Gastrocnemius medialis (tissue), 4 donors: ENCODE data around the gene MOXD1.

Experiments used
- CTCF ChIP-seq, 5 experiments: fragments of 450-650 bp in 3 of 5; fragments of 200-600 bp in 2 of 5; sonication (generic) in 2 of 5; IDR thresholded peaks in 4 of 5; conservative IDR thresholded peaks in 1 of 5; 1 replicate in 4 of 5; 2 replicates in 1 of 5; pipeline ENCODE4 v1.5.1; 2016 to 2019; ENCODE audit warnings: antibody characterized with exemption in 5 of 5, mild to moderate bottlenecking in 3 of 5, moderate library complexity in 3 of 5
- POLR2A ChIP-seq, 2 donors: fragments of 450-650 bp; IDR thresholded peaks; one replicate each; pipeline ENCODE4 v1.6.1; 2017; ENCODE audit warnings: antibody characterized with exemption in 2 of 2, mild to moderate bottlenecking in 2 of 2, moderate library complexity in 2 of 2

DNA sequence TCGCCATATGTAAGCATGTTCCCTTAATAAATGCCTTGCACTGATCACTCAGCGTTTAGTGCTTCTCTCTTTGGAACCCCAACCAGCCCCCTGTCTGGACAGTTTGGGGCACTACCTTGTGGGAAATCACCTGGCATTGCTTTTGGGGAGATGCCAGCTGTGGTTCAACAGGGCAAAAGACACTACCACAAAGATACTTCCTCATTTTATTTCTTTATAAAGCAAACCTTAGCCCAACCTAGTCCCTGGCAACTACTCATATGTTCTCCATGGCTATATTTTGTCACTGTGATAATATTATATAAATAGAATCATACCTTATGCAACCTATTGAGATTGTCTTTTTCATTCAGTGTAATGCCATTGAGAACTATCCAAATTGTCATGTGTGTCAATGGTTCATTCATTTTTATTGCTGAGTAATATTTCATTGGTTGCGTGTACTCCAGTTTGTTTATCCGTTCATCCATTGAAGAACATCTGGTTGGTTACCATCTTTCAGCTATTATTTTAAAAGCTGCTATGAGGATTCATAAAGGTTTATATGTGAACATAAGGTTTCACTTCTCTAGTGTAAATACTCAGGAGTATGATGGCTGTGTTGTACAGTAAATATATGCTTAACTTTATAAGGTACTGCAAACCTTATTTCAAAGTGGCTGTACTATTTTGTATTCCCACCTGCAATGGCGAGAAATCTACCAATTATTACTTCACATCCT, 114.8 kb downstream of the MOXD1 start:
- no peak for TF ChIP-seq CTCF (IDR thresholded peaks at IDR 0.05 in 4 of 5, conservative IDR thresholded peaks at IDR 0.05 in 1 of 5)
- no peak for TF ChIP-seq POLR2A (IDR thresholded peaks at IDR 0.05)
